HG03159 (cell line): ENCODE results near the gene MINDY4.

Experiments
- ATAC-seq: cut with Tn5 transposase; IDR thresholded peaks from one replicate; pipeline ENCODE4 v1.9.1; 2021; ENCODE audit warnings: mild to moderate bottlenecking, moderate library complexity; ENCODE audit not compliant: unreplicated experiment

Gene MINDY4

DNA sequence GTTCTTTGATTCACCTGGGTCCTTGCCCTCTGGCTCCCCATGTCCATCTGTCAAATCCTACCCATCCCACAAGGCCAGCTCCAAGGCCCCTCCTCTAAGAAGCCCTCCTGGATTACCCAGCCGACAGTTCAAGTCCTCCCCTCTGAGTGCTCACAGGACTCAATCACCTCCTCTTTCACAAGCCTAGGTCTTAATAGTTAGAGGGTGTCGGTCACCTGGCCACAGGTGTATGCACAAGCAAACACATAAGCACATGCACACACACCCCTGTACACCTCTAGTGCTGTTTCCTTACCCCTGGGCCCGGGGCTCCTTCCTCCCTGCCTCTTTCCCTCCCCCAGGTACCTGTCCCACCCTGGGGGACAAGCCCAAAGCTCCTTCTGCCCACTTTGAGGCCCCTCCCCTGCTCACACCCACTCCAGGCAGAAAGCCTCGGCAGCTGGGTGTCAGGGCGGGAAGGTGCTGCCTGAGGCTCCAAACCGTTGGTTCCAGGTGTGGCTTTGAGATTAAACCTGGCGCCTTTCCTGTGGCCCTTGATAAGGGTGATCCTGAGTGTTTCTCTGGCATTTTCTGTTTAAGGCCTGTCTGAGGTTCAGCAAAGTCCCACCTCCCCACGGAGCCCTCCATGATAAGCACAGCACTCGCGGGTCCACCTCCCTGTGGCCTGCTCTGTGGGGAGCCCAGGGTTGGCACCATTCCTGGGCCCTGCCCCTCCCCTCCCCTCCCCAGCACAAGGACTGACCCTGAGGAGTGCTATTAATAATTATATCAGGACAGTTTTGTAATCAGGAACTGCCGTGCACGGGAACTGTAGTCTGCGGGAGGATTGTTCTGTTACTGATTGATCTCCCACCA is 125.8 kb downstream of the MINDY4 start:
- ATAC-seq = no peak

DNA sequence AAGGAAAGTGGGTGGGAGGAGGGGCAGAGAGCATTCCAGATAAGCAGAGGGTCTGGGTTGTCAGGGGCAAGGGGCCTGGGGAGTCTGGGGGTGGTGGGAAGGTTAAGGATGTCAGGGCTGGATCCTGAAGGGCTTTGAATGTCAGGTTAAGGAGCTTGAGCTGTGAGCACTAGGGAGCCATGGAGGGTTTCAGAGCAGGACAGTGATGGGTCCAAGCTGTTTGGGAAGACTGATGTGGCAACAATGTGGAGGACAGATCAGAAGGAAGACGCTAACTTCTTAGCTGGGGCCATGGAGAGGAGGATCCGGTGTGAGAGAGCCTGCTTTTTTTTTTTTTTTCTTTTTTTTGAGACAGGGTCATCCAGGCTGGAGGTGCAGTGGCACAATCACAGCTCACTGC is 126.6 kb downstream of the MINDY4 start:
- ATAC-seq = no peak

DNA sequence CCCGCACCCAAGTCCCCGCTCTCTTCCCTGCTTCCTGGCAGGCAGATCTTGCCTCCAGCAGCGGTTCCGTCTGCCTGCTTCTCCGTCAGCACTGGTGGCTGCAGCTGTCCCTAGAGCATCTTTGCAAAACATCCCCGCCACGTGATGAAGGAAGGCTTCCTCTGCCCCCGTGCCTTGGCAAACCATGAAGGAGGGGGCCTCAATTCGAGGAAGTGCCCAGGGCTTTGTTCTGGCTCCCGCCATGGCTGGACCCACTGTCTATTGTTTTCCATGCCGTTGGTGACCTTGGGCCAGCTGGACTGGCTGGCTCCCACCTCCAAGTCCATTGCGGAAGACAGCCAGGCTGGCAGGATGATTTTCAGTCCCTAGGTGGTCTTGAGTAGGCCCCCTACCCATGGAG is 127.2 kb downstream of the MINDY4 start:
- ATAC-seq = no peak

DNA sequence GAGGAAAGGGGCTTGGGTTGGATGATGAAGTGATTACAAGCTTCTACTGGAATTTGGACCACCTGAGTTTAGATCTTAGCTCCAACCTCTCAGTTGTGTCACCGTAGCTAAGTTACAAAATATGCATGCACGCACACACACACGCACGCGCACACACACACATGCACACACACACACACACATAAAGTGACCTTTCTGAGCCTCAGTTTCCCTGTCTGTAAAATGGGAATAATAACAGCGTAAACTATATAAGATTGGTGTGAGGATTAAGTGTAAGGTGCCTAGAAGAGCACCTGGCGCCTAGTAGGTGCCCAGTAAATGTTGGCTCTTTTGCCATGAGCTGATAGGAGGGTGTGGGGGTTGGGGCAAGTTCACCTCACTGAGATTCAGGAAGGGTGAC is 127.8 kb downstream of the MINDY4 start:
- no peak for ATAC-seq

DNA sequence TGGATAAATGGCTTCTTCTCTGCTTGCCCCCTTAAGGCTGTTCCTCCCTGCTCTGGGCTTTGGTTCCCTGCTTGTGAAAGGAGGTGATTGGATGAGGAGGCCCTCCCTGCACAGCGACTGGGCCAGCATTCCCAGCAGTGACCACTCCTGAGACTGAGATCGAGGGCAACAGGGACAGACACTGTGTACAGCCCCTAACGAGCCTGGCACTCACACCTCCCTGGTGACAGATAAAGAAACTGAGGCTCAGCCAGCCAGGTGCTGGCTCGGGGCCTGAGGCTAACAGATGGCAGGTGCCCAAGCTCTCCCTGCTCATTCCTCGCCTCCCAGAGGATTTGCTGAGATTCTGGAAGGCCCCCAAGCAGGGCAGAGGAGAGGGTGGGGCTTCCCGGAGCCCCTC is 128.4 kb downstream of the MINDY4 start:
- ATAC-seq = no peak

DNA sequence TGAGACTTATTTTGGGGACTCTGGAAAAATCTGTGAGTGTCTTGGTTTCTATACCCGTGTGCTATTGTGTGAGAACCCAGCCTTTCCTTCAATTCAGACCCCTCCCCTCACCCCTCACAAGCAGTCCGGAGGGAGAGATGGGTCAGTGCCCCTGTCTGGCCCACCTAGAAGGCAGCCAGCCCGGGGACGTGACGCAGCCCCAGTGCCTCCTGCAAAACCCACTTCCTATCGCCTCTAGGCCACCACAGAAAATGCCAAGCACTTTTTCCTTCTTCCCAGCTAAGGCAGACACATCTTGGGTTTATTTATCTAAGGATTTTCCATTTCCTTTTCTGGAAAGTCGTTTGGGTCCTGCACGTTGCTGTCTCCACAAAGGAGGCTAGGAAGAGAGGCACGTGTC is 128.8 kb downstream of the MINDY4 start:
- no peak for ATAC-seq

DNA sequence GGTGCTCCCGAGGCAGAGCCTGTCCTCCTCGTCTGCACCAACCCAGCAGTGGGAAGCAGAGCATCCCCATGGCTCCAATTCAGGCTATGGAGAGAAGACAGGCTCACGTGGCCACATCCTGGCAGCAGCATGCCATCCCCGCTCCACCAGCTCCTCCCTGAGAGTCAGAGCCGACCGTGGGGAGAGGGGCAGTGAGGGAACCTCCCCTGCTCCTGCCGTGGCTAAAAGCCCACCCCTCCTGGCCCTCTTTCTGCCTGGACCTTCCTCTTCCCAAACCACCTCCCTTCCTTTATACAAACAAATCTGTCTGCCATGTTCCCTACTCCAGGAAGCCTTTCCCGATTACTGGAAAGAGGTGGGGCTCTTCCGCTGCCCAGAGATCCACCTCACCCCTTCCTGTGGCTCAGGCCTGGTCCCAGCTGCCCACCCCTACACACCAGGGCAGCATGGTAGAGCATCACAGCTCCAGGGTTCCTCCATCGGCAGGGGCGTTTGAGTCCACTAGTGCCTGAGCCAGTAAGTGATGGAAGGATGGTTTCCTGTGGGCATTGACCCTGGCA is 129.7 kb downstream of the MINDY4 start:
- no peak for ATAC-seq

DNA sequence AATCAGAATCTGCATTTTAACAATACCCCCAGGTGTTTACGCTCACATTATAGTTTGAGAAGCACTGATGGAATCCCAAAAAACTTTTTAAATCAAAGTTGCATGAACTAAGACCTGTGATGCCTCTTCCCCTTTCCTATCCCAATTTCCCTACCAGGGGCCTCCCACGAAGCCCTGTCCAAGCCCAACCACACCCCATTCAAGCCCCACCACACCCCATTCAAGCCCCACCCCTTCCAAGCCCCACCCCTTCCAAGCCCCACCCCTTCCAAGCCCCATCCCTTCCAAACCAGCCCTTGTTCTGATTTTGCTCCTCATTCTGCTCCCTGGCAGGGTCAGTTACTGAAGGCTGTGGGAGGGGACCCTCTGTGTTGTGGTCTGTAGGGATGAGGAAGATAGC is 130.6 kb downstream of the MINDY4 start:
- no peak for ATAC-seq

DNA sequence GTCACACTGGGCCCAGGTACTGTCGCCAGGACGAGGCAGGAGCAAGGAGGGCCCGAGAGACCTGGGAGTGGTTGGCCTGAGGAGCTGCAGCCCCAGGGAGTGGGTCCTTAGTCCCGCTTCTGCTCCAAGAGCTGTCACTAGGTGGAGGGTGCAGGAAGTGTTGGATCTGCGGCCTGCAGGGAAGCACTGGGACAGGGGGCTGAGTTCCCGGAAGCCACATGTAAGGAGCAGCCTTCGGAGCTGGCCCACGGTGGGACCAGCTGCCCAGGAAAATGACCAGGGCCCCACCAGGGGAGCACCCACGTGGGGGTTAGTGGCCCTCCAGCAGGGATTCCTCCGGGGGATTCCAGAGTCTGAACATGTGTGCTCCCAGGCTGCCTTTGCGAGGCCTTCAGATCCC is 131.2 kb downstream of the MINDY4 start:
- no peak for ATAC-seq

DNA sequence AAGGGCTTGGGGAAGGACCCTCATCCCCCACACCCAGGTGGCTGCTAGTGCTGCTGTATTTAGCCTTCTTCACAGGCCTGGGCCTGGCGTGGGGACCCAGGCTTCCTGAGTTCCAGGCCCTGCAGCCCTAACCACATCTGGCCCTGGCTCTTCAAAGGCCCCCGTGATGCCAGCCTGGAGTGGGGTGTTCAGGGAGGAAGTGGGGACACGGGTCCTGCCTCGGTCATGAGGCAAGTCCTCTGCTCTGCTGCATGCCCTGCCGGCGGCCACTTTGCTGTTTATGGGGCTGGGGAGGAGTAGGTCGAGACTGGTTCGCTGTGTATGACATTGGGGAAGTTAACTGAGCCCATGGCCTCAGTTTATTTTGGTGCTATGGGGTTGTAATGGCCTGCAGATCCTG is 131.9 kb downstream of the MINDY4 start:
- ATAC-seq = no peak

DNA sequence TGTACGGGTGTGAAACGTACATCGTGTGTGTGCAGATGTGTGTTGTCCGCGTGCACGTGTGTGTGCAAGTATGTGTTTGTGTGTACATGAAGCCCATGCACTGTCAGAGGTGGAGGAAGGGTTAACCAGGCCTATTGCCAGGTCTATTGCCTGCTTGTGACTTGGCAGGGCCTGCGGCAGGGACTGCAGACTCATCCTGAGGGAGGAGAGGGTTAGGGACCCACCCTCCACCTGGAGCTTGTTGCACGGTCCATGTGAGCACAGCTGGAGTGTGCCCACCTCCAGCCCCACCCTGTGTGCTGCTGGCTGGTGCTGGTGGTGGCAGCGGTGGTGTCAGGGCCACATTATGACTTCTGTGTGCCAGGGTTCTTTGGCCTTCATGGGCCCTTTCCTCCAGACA is 133.3 kb downstream of the MINDY4 start:
- ATAC-seq = no peak

DNA sequence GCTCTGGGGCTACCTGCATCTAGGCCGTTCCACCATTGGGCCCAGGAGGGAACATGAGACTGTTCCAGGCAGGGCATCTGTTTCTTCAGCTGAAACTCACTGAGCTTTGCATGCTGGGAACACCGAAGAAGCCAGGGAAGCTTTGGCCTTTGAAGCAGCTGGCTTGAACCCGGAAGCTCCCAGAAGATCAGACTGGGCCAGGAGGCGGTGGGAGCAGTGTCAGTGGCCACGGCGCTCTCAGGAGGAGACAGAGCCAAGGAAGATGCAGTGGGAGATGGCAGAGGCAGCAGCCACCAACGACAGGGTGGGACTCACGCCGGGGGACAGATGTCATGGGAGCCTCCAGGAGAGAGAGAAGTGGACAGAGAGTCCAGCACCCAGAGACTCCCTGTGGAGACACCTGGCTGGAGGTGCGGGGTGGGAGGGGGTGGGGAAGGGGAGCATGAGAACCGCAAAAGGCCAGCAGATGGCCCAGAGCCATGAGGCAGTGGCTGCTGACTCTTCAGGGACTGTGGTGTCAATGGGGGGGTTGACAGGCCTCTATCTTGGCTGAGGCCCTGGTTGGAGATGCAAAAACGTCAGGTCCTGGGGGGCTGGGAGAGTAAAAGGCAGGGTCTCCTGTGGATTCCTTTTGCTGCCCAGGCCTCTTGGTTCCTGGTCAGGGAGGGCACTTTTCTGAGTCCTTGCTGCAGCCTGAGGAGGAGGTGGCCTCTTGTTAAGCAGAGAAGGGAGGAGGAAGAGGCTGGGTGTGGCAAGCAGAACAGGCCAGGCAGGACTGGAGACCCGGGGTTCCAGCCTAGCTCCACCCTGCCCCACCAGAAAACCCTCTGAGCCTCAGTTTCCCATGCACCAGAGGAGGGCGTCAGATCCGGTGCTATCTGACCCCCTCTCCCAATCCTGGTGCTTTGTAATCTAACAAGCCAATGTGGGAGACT is 134.1 kb downstream of the MINDY4 start:
- no peak for ATAC-seq

DNA sequence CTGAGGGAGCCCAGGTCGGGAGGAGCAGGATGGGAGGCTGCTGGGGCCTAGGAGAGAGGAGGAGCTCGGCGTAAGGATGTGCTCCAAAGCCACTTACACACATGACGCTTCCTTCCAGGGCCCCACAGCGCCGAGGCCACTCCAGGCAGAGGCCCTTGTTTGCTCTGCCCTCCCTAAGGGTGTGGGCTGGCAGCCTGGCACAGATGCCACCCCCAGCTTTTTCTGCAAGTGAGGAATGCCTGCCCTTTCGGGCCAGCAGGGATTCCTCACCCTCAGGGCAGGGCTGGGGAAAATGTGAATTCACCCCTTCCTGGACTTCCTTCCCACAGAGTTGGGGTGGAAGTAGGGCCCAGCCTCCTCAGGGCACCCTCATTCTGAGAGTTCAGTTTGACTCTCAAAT is 134.8 kb downstream of the MINDY4 start:
- no peak for ATAC-seq

DNA sequence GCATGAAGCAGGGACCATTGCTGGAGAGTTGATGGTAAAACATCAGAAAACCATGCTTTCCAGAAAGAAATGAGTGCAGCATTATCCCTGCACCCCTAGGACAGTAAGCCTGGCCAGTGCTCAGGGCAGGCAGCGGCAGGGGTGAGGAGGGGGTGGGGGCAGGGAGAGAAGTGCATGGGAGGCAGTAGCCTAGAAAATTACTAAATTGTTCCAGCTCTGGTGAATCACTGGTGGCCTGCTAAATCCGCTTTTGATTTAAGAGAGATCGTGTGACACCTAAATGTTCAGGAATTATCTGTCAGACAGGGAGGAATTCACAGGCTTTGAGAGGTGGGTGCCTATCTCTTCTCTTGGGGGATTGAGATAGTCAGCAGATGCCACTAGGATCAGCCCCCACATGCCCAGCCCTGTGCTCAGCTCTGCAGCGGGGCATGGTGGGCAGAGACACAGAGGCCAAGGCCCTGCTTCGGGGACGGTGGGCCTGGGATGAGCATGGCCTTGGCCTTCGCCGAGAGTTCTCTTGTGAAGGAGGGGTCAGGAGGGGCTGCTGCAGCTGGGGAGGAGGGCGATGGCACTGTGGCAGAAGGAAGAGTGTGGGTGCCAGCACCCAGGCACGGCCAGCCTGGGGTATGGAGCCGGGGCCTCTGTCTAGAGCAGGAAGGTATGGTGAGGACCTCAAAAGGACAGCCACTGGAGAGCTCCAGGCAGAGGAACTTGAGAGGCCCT is 135.5 kb downstream of the MINDY4 start:
- no peak for ATAC-seq

DNA sequence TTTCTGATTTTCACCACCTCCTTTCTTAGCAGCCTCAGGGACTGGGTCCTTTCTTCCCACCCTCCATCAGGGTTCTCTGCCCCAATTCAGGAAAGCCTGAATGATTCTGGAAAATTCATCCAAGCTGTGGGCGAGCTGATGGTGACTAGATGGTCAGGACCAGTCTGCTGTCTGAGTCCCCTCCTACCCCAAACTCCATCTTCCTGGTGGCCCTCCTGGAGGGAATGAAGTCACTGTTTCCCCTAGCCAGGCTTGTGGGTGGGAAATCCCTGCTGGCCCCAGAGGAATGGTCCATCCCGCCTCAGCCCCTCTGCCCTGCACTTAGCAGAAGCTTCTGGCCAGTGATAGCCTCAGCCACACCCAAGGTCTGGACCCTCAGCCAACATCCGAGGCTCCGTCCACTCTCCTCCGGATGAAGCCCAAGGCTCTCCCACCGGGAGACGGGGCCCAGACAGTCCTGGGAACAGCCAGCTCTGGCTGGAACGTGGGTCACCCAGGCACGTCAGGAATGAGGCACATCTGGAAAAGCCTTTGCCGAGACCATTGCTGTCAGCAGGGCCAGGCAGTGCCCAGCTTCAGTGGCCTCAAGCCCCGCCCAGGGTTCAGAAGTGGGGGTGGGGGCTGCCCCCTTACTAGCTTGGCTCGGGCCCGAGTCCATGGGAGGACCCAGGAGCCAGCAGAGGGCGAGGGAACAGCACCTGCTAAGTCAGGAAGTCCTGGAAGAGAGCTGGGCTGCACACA is 136.5 kb downstream of the MINDY4 start:
- no peak for ATAC-seq

DNA sequence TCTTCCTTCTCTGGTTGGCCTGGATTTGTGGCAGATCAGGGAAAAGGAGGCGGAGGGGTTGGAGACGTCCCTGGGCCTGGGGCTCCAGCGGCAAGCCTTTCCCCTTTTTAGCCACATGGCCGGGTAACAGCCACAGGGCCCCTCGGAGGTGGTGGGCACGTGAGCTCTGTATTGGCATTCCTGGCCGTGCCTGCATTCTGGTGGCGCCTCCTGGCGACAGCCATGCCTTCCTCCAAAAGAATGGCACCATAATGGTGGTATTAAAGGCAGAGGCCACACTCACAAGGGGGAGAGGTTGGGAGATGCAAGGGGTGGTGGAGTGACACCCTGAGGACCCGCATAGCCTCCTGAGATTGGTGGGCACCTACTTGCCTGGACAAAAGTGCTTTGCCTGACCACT is 137.5 kb downstream of the MINDY4 start:
- no peak for ATAC-seq

DNA sequence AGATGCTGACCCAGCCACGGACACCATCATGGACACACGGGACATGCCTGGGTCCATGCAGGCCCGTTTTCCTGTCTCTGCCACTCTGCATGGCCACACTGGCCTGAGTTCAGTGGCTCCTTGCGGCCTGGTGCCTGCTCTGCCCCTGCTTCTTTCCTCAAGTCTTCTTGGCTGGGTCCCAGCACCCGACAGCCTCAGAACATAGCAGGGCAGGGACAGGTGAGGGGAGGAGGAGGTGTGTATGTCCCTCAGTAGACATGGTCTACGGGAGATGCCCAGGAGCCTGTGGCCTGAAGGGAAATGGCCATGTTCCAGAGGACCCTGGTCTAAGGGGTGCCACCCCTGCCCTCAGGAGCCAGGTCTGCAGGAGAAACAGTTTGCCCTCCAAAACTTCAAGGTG is 138.2 kb downstream of the MINDY4 start:
- no peak for ATAC-seq

DNA sequence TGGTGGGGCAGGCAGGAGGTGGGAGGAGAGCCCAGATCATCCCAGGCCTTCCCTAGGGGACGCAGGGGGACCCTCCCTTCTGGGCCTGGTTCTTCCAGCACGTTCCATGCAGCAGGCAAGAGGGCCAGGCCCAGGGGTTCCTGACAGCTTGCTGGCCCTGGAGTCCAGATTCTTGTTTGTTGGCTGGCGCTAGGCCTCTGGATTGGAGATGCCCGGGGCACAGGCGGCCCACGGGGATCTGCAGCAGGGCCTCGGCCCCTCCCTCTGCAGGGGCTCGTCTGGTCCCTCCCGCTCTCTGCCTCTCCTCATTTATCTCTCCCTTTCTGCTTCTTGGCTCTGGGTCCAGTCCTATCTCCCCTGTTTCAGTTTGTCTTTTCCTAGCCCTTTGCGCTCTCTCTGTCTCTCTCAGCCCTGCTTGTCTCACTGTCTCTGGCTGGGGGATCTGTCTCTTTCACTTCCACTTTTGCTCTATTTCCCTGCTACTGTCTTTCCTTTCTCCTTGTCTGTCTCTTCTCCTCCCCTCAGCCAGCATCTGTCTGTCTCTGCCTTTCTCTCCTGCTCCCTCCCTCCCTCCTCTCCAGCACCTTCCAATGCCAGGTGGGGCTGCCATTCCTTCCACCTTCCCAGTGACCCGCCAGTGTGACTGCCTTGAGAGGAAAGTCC is 139.3 kb downstream of the MINDY4 start:
- no peak for ATAC-seq

DNA sequence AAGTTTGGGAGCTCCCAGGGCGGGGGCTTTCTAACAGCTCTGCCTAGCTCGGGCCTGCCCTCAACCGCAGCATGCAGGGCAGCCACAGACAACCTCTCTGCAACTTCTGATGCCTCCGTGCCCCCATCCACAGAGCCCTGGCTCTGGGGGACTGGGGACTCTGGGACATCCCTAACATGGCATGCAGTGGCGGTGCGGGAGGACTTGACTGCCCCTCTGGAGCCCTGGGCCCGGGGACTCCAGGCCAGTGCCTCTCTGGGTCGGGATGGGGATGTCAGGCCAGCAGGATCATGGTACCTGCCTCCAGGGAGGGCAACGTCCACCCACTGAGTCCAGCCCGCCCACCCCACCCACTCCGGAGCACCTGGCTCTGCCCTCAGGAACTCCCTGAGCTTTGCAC is 139.9 kb downstream of the MINDY4 start:
- ATAC-seq = no peak

DNA sequence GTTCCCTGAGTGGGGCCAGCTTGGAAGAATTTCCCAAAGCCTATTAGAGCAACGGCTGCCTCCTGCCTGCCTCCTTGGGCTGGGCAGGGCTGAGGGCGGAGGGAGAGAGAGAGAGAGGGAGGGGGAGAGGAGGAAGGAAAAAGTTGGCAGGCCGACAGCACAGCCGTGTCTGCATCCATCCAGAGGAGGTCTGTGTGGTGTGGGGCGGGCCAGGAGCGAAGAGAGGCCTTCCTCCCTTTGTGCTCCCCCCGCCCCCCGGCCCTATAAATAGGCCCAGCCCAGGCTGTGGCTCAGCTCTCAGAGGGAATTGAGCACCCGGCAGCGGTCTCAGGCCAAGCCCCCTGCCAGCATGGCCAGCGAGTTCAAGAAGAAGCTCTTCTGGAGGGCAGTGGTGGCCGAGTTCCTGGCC is 140.3 kb downstream of the MINDY4 start, which contains the start of gene AQP1:
Gene AQP1, plus strand, starts transcription at position 293 of the 409 bp plus-strand sequence. Its CDS starts 57 bp downstream, at position 350.
- no peak for ATAC-seq
